GM19397 (cell line): ENCODE measurements around the gene ABCA7.
A peak's percentile ranks its signal among the peaks of the same experiment; 100 is the strongest.

Experiments
- ATAC-seq: cut with Tn5 transposase; IDR thresholded peaks from one replicate; pipeline ENCODE4 v1.9.1; 2021; ENCODE audit warnings: mild to moderate bottlenecking, moderate library complexity; ENCODE audit not compliant: unreplicated experiment

Gene ABCA7, protein sequence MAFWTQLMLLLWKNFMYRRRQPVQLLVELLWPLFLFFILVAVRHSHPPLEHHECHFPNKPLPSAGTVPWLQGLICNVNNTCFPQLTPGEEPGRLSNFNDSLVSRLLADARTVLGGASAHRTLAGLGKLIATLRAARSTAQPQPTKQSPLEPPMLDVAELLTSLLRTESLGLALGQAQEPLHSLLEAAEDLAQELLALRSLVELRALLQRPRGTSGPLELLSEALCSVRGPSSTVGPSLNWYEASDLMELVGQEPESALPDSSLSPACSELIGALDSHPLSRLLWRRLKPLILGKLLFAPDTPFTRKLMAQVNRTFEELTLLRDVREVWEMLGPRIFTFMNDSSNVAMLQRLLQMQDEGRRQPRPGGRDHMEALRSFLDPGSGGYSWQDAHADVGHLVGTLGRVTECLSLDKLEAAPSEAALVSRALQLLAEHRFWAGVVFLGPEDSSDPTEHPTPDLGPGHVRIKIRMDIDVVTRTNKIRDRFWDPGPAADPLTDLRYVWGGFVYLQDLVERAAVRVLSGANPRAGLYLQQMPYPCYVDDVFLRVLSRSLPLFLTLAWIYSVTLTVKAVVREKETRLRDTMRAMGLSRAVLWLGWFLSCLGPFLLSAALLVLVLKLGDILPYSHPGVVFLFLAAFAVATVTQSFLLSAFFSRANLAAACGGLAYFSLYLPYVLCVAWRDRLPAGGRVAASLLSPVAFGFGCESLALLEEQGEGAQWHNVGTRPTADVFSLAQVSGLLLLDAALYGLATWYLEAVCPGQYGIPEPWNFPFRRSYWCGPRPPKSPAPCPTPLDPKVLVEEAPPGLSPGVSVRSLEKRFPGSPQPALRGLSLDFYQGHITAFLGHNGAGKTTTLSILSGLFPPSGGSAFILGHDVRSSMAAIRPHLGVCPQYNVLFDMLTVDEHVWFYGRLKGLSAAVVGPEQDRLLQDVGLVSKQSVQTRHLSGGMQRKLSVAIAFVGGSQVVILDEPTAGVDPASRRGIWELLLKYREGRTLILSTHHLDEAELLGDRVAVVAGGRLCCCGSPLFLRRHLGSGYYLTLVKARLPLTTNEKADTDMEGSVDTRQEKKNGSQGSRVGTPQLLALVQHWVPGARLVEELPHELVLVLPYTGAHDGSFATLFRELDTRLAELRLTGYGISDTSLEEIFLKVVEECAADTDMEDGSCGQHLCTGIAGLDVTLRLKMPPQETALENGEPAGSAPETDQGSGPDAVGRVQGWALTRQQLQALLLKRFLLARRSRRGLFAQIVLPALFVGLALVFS (N-terminal part only)

DNA sequence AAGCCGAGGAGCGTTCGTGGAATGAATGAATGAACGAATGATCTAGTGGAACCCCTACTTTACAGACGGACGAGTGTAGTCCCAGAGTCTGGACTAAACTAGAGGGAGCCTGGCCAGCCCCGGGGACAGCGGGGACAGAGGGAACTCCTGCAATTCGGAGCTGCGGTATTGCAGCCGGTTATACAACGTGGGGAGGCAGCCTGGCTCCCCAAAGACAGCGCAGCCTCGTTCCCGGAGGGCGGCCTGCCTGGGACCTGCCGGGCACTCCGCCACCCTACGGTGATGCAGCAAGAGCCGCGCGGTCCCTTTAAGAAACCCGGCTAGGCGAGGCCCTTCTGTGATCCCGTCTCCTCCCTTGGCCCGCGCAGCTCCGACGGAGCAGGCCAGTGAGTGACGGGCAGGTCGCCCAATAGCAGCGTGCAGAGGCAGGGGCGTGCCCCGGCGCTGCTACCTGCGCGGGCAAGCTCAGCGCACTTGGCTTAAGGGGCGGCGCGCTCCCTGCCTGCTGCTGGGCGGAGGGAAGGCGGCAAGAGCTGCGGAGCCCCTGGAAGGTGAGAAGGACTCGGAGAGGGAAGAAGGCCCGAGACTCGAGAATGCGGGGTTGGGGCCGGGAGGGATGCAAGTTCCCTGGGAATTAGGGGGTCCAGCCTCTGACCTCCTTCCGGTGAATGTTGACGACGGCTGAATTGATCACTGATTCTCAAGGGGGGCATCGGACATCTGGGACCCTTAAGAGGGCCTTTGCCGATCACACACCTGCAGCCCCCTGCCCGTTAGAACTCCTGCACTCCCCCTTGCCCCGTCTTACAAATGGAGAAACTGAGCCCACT, at the start of gene ABCA7:
Gene ABCA7 (plus strand): TSS at position 462 of the 830 bp plus-strand sequence. CDS start 1,255 bp downstream, outside the sequence.
- ATAC-seq = peak; percentile 71

DNA sequence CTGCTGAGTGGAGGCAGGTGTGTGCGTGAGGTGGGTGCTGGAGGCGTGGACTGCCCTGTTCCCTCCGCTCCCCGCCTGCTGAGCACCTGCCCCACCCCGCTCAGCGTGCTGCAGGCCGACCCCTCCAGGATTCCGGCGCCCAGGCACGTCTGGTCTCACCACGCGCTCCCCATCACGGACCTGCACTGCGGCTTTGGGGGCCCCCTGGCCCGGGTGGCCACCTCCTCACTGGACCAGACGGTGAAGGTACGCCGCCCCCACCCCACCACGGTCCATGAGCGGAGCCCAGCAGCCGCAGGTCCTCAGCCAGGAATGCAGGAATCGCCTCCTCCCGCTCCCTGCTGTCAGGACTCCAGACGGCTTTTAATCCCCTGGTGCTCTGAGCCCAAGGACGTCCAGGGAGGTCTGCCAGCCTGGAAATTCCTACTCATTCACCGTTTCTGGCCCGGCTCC, 49.8 kb upstream of the ABCA7 start:
- ATAC-seq = no peak

DNA sequence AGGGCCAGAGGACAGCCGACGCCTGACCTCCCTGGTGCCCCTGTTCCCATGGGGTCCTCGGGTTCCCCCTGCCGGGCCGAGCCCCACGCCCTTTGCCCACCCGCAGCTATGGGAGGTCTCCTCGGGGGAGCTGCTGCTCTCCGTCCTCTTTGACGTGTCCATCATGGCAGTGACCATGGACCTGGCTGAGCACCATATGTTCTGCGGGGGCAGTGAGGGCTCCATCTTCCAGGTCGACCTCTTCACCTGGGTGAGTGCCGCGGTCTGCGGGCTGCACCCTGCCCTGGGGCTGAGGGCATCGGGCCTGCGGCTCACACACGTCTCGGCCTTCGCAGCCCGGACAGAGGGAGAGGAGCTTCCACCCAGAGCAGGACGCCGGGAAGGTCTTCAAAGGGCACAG, 49.2 kb upstream of the ABCA7 start:
- ATAC-seq = no peak

DNA sequence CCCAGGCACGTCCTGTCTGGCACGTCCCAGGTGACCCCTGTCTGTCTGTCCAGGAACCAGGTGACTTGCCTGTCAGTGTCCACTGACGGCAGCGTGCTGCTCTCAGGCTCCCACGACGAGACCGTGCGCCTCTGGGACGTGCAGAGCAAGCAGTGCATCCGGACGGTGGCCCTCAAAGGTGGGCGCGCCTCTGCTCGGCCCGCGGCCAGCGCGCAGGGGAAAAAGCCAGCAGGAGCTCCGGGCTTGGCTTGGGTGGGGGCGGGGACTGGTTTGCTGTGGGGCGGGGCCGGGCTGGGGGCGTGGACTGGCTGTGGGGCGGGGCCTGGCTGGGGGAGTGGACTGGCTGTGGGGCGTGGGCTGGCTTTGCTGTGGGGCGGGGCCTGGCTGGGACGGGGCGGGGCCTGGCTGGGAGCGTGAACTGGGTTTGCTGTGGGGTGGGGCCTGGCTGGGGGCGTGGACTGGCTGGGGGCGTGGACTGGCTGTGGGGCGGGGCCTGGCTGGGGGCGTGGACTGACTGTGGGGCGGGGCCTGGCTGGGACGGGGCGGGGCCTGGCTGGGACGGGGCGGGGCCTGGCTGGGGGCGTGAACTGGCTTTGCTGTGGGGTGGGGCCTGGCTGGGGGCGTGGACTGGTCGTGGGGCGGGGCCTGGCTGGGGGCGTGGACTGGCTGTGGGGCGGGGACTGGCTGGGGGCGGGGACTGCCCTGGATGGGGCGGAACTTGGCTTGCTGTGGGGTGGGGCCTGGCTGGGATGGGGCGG, 48.6 kb upstream of the ABCA7 start:
- ATAC-seq = no peak

DNA sequence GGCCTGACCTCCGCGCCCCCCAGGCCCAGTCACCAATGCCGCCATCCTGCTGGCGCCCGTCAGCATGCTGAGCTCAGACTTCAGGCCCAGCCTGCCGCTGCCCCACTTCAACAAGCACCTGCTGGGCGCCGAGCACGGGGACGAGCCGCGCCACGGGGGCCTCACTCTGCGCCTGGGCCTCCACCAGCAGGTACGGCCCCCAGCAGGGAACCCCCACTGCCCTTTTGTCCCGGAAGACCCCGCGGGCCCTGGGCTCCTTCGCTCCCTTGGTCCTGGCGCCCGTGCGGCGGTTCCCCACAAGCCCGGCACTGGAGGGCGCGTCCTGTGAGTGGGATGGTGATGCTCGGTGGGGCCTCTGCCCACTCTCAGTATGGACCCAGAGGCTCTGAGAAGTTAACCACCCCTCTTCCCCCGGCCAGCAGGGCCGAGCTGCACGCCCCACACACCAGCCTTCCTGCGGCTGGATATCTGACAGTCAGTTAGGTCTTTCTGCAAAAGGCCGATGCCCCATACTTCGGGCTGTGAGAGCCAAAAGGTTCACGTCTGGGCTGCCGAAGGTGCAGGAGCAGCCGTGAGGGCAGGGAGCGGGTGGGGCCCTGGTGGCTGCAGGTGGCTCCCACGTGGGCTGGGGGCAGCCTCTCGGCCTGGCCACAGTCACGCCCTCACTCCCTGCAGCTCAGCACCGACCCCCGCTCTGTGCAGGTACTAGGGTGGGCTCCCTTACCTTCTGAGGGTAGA, 47.8 kb upstream of the ABCA7 start:
- ATAC-seq = no peak

DNA sequence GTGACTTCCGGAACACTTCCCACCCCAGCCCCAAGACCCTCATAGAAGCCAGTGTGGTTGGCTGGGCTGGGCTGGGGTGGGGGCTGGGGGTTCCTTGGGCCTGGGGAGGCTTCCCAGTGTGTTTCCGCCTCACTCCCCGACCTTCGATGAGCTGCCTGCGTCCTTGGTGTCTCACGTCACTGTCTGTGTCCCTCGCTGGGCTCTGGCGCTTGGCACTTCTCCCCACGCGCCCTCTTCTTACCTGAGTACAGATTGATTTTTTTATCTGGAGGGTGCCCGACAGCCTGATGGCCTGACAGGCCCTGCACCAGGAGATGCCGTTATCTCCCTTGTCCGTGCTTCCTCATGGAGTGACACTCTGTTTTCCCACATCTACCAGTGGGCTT, 47.2 kb upstream of the ABCA7 start:
- ATAC-seq = no peak

DNA sequence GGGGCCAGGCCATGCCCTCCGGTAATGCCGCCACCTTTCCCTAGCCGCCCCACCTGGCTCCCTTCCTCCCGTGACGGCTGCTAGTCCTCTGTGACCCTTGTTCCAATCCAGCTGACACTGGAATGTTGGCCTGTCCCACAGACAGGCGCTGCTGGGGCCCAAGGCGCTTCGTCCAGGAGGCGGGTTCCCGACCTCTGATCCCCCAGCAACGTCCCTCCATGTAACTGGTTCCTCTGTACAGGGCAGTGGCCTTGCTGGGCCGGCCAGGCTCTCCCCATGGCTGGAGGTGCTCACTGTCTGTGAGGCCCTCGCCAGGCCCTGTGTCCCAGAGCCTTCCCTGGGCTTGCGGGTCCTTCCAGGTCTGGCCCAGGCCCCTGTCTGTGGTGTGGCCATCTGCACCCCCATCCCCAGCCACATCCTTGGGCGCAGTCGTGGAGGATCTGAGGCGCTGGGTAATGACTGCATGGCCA, 46.5 kb upstream of the ABCA7 start:
- no peak for ATAC-seq

DNA sequence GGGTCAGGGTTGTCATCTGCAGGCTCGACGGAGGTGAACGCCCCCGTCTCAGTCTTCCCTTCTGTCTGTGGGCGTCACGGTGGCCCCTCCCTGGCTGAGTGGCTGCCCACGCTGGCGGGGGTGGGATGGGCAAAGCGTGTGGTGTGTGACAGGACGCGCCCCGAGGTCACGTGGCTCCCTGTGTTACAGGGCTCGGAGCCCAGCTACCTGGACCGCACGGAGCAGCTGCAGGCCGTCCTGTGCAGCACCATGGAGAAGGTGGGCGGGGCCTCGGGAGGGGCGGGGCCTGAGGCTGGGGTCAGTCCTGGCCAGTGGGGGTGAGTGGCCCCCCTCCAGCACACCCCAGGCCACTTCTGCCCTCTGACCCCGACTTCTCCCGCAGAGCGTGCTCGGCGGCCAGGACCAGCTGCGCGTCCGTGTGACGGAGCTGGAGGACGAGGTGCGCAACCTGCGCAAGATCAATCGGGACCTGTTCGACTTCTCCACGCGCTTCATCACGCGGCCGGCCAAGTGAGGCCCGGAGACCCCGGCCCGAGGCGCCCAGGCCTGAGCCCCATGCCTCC, 46.0 kb upstream of the ABCA7 start:
- no peak for ATAC-seq

DNA sequence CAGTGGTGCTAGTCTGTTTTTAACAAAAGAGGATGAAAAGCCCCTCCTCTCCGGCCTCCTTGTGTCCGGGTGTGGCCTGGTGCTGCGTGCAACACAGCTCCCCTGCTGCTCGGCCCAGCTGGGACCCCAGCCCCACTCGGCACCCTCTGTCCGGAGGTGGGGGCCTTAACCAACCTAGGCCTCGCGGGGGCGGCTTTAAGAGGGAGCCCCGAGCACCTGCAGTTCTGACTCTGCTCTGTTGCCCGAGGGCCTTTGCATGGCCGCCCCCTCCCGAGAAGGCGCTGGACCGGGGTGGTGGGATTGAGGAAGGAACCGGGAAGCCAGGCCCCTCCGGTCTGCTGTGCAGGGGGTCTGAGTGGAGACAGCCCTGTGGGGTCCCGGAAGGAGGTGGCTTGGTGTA, 45.4 kb upstream of the ABCA7 start:
- ATAC-seq = no peak

DNA sequence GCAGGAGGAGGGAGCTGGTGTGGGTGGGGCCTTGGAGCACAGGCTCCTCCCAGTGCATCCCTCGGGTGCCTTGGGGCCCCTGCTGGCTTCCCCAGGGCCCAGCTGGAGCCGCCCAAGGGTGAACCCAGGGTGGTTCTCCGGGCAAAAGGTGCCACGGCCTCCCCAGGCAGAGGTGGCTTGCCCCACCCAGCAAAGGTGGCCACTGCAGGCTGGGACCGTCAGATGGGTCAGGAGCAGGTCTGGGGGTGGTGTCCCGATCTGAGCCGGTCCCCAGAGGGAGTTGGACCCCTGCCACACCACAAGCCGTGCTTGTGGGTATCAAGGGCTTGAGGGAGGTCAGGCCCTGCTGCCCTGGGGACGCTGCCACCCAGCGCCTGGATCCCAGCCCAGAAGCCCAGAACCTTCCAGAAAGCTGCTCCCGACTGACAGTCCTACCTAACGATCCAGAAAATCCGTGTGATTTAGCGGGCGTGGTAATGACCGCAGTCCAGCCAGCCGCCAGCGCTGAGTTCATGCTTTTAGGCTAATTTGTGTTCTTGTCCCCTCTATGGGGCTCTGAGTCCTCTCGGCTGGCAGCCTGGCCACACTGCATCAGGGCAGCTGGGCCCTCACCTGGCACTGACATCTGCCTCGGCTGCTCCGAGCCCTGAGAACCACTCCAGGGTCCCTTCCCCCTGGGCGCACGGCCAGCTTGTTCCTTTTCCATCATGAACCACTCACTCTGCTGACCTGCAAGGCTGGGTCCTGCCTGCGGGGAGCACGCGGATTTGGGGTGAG, 44.7 kb upstream of the ABCA7 start:
- no peak for ATAC-seq

DNA sequence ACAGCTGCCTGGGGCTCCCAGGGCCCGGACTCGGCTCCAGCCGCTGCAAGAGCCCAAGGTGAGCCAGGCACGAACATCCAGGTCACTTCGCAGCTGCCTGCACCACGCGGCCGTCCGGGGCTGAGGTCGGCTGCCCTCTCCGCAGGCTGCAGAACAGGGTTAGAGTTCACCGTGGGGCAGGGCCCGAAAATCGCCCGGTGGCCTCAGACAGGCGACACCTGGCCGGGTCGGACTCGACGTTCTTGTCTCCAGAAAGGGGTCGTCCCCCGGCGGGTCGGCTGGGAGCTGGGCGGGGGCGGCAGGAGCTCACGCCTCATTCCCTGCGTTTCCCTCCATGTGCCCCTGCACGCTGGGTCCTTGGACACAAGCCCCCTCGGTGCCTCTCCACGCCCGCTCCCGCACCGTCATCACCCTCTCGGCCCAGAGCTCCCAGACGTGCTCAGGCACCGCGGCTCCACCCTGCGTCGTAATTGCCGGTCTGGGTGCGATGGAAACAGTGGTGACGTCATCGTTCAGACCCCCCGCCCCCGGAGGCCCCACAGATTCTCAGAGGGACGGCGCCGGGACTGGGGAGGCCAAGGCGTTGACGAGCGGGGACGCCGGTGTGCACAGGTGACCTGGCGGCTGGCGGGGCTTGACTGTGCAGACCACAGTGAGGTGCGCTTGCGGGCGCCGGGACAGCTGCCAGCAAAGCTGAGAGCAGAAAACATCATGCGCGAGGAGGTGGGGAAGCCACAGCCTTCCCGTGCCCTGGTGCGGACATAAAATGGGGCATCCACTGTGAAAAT, 43.7 kb upstream of the ABCA7 start:
- no peak for ATAC-seq

DNA sequence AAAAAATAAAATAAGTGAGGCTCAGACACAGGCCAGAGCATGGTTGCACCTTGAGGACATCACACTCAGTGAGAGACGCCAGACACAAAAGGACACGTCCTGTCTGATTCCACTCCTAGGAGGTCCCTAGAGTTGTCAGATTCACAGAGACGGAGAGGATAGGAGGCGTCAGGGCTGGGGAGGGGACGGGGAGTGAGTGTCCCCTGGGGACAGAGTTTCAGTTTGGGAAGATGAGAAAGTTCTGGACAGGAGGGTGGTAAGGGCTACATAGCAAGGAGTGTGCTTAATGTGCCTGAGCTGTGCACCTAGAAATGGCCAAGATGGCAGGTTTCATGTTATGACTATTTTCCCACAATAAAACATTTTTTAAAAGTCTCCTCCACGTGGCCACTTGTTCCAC, 41.8 kb upstream of the ABCA7 start:
- no peak for ATAC-seq

DNA sequence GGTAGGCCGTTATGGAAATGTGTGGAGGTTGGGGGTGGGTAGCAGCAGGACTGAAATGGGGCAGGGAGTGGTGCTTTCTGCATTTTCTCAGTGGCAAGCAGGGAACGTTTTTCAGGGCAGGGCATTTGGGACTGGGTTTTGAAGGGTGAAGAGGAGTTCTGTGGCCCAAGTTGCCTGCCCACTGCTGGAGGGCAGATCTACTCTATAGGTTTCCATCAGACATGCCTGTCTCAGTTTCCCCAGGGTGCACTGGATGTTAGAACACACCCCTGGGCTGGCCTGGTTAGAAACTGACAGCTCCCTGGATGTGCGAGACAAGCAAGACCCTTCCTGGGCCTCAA, 40.6 kb upstream of the ABCA7 start:
- no peak for ATAC-seq

DNA sequence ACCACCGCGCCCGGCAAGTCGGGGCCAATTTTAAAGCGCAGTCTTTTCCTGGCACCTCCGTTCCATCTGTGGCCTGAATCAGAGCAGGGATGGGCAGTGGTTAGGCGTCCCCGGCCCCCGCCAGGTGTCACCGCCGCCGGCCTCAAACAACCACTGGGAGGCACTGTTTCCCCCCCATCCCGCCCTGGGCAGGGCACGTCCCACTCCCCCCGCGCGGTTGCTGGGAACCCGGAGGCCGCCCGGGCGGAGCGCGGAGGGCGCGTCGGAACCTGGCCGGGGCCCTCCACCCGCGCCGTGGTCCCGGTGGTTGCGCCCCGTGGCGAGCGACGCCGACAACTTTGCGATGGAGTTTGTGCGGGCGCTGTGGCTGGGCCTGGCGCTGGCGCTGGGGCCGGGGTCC, 39.8 kb upstream of the ABCA7 start, which contains the start of gene GRIN3B:
Gene GRIN3B (plus strand): TSS at position 325 of the 400 bp plus-strand sequence. CDS start 19 bp downstream, at position 344.
- ATAC-seq = no peak

DNA sequence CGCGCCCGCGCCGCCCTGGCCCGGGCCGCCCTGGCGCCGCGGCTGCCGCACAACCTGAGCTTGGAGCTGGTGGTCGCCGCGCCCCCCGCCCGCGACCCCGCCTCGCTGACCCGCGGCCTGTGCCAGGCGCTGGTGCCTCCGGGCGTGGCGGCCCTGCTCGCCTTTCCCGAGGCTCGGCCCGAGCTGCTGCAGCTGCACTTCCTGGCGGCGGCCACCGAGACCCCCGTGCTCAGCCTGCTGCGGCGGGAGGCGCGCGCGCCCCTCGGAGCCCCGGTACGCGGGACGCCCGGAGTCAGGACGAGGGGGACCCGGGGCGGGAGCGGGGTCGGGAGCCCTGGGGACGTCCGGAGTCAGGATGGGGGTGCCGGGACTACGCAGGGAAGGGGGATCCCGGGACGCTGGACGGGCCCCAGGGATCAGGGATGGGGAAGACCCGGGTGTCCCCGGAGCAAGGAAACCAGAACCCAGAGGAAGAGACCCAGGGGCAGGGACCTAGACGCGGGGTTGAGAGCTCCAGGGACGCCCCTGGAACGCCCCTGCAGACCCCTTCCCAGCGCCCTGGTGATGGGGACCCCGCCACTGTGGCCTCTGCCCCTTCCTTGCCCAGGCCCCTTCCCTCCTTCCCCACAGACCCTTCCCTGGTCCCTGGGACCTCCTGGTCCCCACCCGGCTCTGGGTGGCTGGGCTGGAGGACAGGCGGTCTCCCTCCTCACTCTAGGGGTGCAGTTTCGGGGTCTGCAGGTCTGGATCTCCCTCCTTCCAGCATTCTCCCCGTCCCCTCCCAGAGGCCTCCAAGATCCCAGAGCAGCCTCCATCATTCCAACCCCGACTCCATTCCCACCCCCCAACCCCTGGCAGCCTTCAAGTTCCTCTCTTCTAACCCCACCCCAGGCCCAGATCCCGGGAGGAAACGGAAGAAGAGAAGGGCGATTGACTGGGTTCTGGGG, 39.0 kb upstream of the ABCA7 start:
- no peak for ATAC-seq
